Prostate gland (tissue), 2 donors: ENCODE data around the gene ZNF366.

Source experiments
- POLR2AphosphoS5 ChIP-seq: sonication (generic); formaldehyde crosslinking; IDR thresholded peaks from one replicate; pipeline ENCODE4 v1.6.1; 2017; ENCODE audit warnings: antibody characterized with exemption
- TF ChIP-seq, protein P1 (sequence below), 4 experiments: fragments of 200-600 bp in 2 of 4; fragments of 450-650 bp in 2 of 4; sonication (generic) in 2 of 4; IDR thresholded peaks; 1 replicate in 3 of 4; 2 replicates in 1 of 4; pipeline ENCODE4 v1.5.1; 2016 to 2019; ENCODE audit warnings: antibody characterized with exemption in 4 of 4, mild to moderate bottlenecking in 2 of 4, moderate library complexity in 2 of 4

DNA sequence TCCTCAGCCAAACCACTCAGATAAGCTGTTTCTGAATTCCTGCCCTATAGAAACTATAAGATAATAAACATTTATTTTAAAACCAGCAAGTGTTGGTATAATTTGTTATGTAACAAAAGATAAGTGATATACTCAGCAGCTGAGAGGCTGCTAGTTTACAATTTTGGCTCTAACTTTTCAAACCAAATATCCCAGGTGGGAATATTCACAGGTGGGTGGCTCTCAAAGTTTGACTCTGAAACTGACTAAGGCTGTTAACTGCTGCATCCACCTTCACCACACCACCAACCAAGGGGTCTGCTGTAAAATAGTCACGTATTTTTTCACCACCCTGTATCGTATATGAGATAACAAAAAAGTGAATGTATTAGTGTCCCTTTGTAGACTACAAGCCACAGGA lies 9.7 kb upstream of the ZNF366 start:
- TF ChIP-seq, protein P1, sequence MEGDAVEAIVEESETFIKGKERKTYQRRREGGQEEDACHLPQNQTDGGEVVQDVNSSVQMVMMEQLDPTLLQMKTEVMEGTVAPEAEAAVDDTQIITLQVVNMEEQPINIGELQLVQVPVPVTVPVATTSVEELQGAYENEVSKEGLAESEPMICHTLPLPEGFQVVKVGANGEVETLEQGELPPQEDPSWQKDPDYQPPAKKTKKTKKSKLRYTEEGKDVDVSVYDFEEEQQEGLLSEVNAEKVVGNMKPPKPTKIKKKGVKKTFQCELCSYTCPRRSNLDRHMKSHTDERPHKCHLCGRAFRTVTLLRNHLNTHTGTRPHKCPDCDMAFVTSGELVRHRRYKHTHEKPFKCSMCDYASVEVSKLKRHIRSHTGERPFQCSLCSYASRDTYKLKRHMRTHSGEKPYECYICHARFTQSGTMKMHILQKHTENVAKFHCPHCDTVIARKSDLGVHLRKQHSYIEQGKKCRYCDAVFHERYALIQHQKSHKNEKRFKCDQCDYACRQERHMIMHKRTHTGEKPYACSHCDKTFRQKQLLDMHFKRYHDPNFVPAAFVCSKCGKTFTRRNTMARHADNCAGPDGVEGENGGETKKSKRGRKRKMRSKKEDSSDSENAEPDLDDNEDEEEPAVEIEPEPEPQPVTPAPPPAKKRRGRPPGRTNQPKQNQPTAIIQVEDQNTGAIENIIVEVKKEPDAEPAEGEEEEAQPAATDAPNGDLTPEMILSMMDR (IDR thresholded peaks at IDR 0.05) = no peak
- TF ChIP-seq POLR2AphosphoS5 = no peak
